MM.1S (cell line): Measurements from ENCODE around the gene POU2F2.
A peak's percentile ranks its signal among the peaks of the same experiment; 100 is the strongest.

Experiments
- EZH2 ChIP-seq: fragments of 300-600 bp; sonication (generic); optimal IDR thresholded peaks from 2 replicates; pipeline ENCODE3; 2017; ENCODE audit warnings: low read depth, mild to moderate bottlenecking, antibody characterized with exemption, low read length, mixed read lengths
- EZH2phosphoT487 ChIP-seq: fragments of 300-600 bp; sonication (generic); IDR thresholded peaks from 2 replicates; pipeline ENCODE4 v1.6.1; 2018; ENCODE audit warnings: antibody characterized with exemption, low read length
- TF ChIP-seq, protein P1 (sequence below): fragments of 300-600 bp; sonication (generic); IDR thresholded peaks from 2 replicates; pipeline ENCODE4 v1.5.1; 2016; ENCODE audit warnings: antibody characterized with exemption, low read length, mixed read lengths

DNA sequence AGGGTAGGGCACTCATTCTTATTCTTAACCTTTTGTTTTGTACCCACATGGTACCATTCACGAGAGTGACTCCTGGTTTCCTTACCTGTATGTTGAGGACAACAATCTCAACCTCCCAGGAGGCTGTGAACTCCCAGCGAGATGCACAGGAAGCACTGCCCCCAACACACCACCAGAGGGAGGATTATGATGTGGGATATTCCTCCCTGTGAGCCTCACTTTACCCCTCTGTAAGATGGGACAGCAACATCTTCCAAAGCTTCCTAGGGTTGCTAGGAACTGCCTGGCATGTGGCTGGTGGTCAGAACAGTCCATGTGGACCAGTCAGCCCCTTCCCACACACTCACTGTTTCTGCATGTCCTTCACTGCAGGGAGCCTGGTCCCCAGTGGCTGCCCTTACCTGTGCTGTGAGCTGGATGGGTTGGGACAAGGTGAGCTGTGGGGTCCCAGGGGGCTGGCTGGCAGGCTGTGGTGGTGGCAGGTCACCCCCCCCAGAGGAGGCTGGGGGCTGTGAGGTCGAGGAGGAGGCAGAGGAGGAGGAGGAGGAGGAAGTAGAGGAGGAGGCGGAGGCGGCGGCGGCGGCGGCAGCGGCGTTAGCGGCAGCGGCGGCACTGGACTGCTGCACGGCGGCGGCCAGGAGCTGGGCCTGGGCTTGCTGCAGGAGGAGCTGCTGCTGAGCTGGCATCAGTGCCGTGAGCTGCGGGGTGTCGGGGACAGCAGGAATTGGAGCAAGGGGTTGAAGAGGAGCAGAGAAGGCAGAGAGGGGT, 15.8 kb downstream of the POU2F2 start:
- TF ChIP-seq, protein P1, sequence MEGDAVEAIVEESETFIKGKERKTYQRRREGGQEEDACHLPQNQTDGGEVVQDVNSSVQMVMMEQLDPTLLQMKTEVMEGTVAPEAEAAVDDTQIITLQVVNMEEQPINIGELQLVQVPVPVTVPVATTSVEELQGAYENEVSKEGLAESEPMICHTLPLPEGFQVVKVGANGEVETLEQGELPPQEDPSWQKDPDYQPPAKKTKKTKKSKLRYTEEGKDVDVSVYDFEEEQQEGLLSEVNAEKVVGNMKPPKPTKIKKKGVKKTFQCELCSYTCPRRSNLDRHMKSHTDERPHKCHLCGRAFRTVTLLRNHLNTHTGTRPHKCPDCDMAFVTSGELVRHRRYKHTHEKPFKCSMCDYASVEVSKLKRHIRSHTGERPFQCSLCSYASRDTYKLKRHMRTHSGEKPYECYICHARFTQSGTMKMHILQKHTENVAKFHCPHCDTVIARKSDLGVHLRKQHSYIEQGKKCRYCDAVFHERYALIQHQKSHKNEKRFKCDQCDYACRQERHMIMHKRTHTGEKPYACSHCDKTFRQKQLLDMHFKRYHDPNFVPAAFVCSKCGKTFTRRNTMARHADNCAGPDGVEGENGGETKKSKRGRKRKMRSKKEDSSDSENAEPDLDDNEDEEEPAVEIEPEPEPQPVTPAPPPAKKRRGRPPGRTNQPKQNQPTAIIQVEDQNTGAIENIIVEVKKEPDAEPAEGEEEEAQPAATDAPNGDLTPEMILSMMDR = peak; percentile 23
- no peak for TF ChIP-seq EZH2
- TF ChIP-seq EZH2phosphoT487 = no peak
